K562 (cell line): ENCODE measurements around the gene ABLIM2. TPM values are rescaled to one million over a fixed set of nuclear protein-coding genes. Genes with fewer than 3 reads are reported as not detected.

ENCODE experiments used
- ATAC-seq: fragments of 200-7000 bp; cut with Tn5 transposase; 3 replicates; pipeline ENCODE4 v1.9.1; 2020; ENCODE audit warnings: moderate library complexity
- BruUV-seq: library from RNA; stranded (reverse); fragments of 400-500 nt; replicated peaks from 2 replicates; lab custom pipeline; 2021; lab: Mats Ljungman, UMichigan
- CTCF ChIA-PET: fragments of 300-600 bp; formaldehyde crosslinking; extraction: SDS; loops from one replicate; lab custom pipeline; 2021; ENCODE audit warnings: low intra/inter-chr PET ratio; lab: Yijun Ruan, JAX
- POLR2A ChIA-PET: fragments of 300-600, 350-650 bp; sonication (Branson Sonifier 250); formaldehyde crosslinking; extraction: SDS; loops from one replicate; lab custom pipeline; 2021; ENCODE audit warnings: antibody characterized with exemption, inconsistent platforms; lab: Yijun Ruan, JAX
- DNase-seq, 4 experiments: peaks; one replicate each; pipeline versions ENCODE4 v3.0.0 to v3.0.0-alpha.2; 2011 to 2018; ENCODE audit warnings: low spot score in 3 of 4, mixed read lengths in 3 of 4; ENCODE audit errors: extremely low read depth in 1 of 4
- FAIRE-seq: peaks from 2 replicates; lab custom pipeline; 2011; peaks lifted over from hg19 to GRCh38; lab: Jason Lieb, UNC
- H2AFZ ChIP-seq: 2 replicates; pipeline ENCODE4 v1.6.0; 2011; ENCODE audit warnings: low read depth, low read length, control low read depth, inconsistent platforms
- H3K27ac ChIP-seq: fragments of 200-600 bp; 3 replicates; pipeline ENCODE4 v1.8.0; 2011; ENCODE audit warnings: low read depth, mild to moderate bottlenecking, control low read depth, inconsistent platforms, low read length, moderate library complexity, mixed read lengths; ENCODE audit errors: extremely low read depth
- H3K27me3 ChIP-seq, 2 experiments: fragments of 300-600 bp in 1 of 2; 2 replicates in 1 of 2; 3 replicates in 1 of 2; pipeline versions ENCODE4 v1.6.0 to v1.8.0; 2011; ENCODE audit warnings: inconsistent platforms in 2 of 2, low read length in 2 of 2, mild to moderate bottlenecking in 1 of 2, mixed read lengths in 1 of 2, moderate library complexity in 1 of 2; ENCODE audit not compliant: control insufficient read depth in 2 of 2, insufficient read depth in 2 of 2
- H3K36me3 ChIP-seq: fragments of 300-600 bp; 3 replicates; pipeline ENCODE4 v1.8.0; 2011; ENCODE audit warnings: mild to moderate bottlenecking, low read length, inconsistent platforms; ENCODE audit not compliant: control insufficient read depth, insufficient read depth
- H3K4me1 ChIP-seq, 2 experiments: fragments of 200-600 bp in 1 of 2; replicated peaks in 1 of 2; 2 replicates in 1 of 2; 3 replicates in 1 of 2; pipeline versions ENCODE4 v1.5.1 to v1.8.0; 2011; ENCODE audit warnings: inconsistent platforms in 2 of 2, low read length in 2 of 2, mild to moderate bottlenecking in 1 of 2, mixed read lengths in 1 of 2, moderate library complexity in 1 of 2; ENCODE audit not compliant: control insufficient read depth in 2 of 2, insufficient read depth in 2 of 2
- H3K4me2 ChIP-seq: 2 replicates; pipeline ENCODE4 v1.6.1; 2011; ENCODE audit warnings: low read length, control low read depth, inconsistent platforms, mixed read lengths; ENCODE audit not compliant: insufficient read depth
- H3K4me3 ChIP-seq: fragments of 200-600 bp; sonication (generic), shearing (Covaris generic); 2 replicates; pipeline ENCODE4 v1.5.1; 2016; ENCODE audit warnings: control low read depth, inconsistent platforms
- H3K79me2 ChIP-seq: fragments of 200-600 bp; 3 replicates; pipeline ENCODE4 v1.8.0; 2011; ENCODE audit warnings: low read length, inconsistent platforms; ENCODE audit not compliant: control insufficient read depth, insufficient read depth
- H3K9ac ChIP-seq, 2 experiments: 2 replicates each; pipeline versions ENCODE4 v1.6.0 to v1.6.1; 2011; ENCODE audit warnings: low read depth in 2 of 2, low read length in 2 of 2, control low read depth in 1 of 2, inconsistent platforms in 1 of 2, mild to moderate bottlenecking in 1 of 2, mixed read lengths in 1 of 2; ENCODE audit not compliant: insufficient read depth in 1 of 2
- H3K9me1 ChIP-seq: one replicate; pipeline ENCODE4 v1.6.0; 2011; ENCODE audit warnings: inconsistent platforms, mild to moderate bottlenecking, low read length, moderate library complexity; ENCODE audit not compliant: control insufficient read depth, insufficient read depth
- H3K9me3 ChIP-seq: replicated peaks from 2 replicates; pipeline ENCODE4 v1.5.1; 2011; ENCODE audit warnings: low read depth, low read length, inconsistent platforms; ENCODE audit not compliant: control insufficient read depth, insufficient read depth
- H4K20me1 ChIP-seq: replicated peaks from 2 replicates; pipeline ENCODE4 v1.6.1; 2011; ENCODE audit warnings: low read length, inconsistent platforms, mixed read lengths; ENCODE audit not compliant: control insufficient read depth, insufficient read depth
- DNMT1 ChIP-seq: fragments of 450-650 bp; IDR thresholded peaks from 2 replicates; pipeline ENCODE4 v1.6.1; 2016; ENCODE audit warnings: antibody characterized with exemption, mild to moderate bottlenecking
- KAT8 ChIP-seq: fragments of 450-650 bp; IDR thresholded peaks from 2 replicates; pipeline ENCODE4 v1.6.1; 2016; ENCODE audit warnings: low read depth, mild to moderate bottlenecking
- KDM5B ChIP-seq: fragments of 200-600 bp; sonication (generic); IDR thresholded peaks from 2 replicates; pipeline ENCODE4 v1.6.1; 2012; ENCODE audit warnings: low read depth, mild to moderate bottlenecking, moderate library complexity, low read length, control low read depth, inconsistent platforms; ENCODE audit not compliant: insufficient replicate concordance
- MCM2 ChIP-seq: fragments of 450-650 bp; IDR thresholded peaks from 2 replicates; pipeline ENCODE4 v1.6.1; 2017; ENCODE audit warnings: low read depth, mild to moderate bottlenecking
- NCOA2 ChIP-seq, 2 experiments: fragments of 450-650 bp; IDR thresholded peaks; 2 replicates each; pipeline ENCODE4 v1.6.1; 2018; ENCODE audit warnings: mild to moderate bottlenecking in 2 of 2, moderate library complexity in 1 of 2; ENCODE audit not compliant: partially characterized antibody in 2 of 2
- NCOA6 ChIP-seq: fragments of 450-650 bp; IDR thresholded peaks from 2 replicates; pipeline ENCODE4 v1.6.1; 2017; ENCODE audit warnings: mild to moderate bottlenecking
- NR2C1 ChIP-seq, 2 experiments: fragments of 450-650 bp; IDR thresholded peaks; 2 replicates each; pipeline ENCODE4 v1.6.1; 2017; ENCODE audit warnings: mild to moderate bottlenecking in 2 of 2, antibody characterized with exemption in 1 of 2, inconsistent platforms in 1 of 2, missing compliant biosample characterization in 1 of 2, missing genetic modification characterization in 1 of 2
- PHTF2 ChIP-seq: fragments of 250-450 bp; sonication (Bioruptor Pico); IDR thresholded peaks from 2 replicates; pipeline ENCODE4 v1.5.0; 2021; ENCODE audit warnings: mild to moderate bottlenecking
- SRSF1 ChIP-seq: fragments of 200-400 bp; formaldehyde crosslinking; IDR thresholded peaks from 2 replicates; pipeline ENCODE4 v1.6.1; 2017; ENCODE audit warnings: mild to moderate bottlenecking, low read depth, low read length, moderate library complexity
- TAF9B ChIP-seq: fragments of 450-650 bp; IDR thresholded peaks from 2 replicates; pipeline ENCODE4 v1.6.1; 2018; ENCODE audit warnings: mild to moderate bottlenecking; ENCODE audit not compliant: partially characterized antibody
- UBTF ChIP-seq, 2 experiments: IDR thresholded peaks; 2 replicates each; pipeline ENCODE4 v1.6.1; 2012; ENCODE audit warnings: improper control_type of control experiment in 2 of 2, low read depth in 2 of 2, low read length in 2 of 2, borderline replicate concordance in 1 of 2
- ZNF277 ChIP-seq: fragments of 250-450 bp; sonication (Bioruptor Pico); IDR thresholded peaks from 2 replicates; pipeline ENCODE4 v1.8.0; 2022; ENCODE audit warnings: inconsistent platforms, mild to moderate bottlenecking, moderate library complexity, borderline replicate concordance
- ZNF76 ChIP-seq: fragments of 250-450 bp; sonication (Bioruptor Pico); IDR thresholded peaks from 2 replicates; pipeline ENCODE4 v1.4.0; 2020; ENCODE audit warnings: mild to moderate bottlenecking, moderate library complexity, borderline replicate concordance
- ZNF79 ChIP-seq: fragments of 250-450 bp; sonication (Bioruptor Pico); IDR thresholded peaks from 2 replicates; pipeline ENCODE4 v1.4.0; 2020; ENCODE audit warnings: low read depth, mild to moderate bottlenecking, moderate library complexity
- WGBS: fragments of 100-300 bp; shearing (Covaris generic); methylation state at CpG from one replicate; pipeline ENCODE4 v1.1.6; 2016; ENCODE audit warnings: low coverage, mixed read lengths; ENCODE audit not compliant: insufficient coverage; ENCODE audit errors: missing lambda C conversion rate; 5-methylcytosine and 5-hydroxymethylcytosine counted together
- in situ Hi-C: fragments of 300-500 bp; cut with MboI; formaldehyde crosslinking; loops from 4 replicates; pipeline ENCODE4 v1.15.0; 2018; ENCODE audit warnings: inconsistent platforms, mixed read lengths
- intact Hi-C: fragments of 100-400 bp; cut with micrococcal nuclease; formaldehyde crosslinking; loops from 2 replicates; pipeline ENCODE4 v1.14.2; 2022
- polyA plus RNA-seq, 8 experiments: library from polyadenylated mRNA; depleted of rRNA in 4 of 8; stranded (reverse) in 5 of 8; unstranded in 3 of 8; fragments of >200 nt; fragmentation: Nextera tagmentation in 2 of 8; fragmentation: Illumina TruSeq in 1 of 8; extraction: Ambion mirVana in 2 of 8; extraction: Trizol in 1 of 8; gene quantifications; 2 replicates each; pipeline versions ENCODE4 v1.2.1 to v1.2.3, GENCODE V29; 2011 to 2014; ENCODE audit warnings: inconsistent platforms in 1 of 8, missing spikeins in 1 of 8
- total RNA-seq, 7 experiments: library from RNA; depleted of rRNA in 6 of 7; stranded (reverse); fragments of >200 nt in 6 of 7; fragmentation: Illumina TruSeq in 2 of 7; extraction: Trizol in 2 of 7; gene quantifications; 2 replicates each; pipeline versions ENCODE4 v1.2.1 to v1.2.3, GENCODE V29; 2011 to 2021; ENCODE audit warnings: low replicate concordance in 1 of 7

The ABLIM2 gene
- total and polyA plus RNA-seq, 9 of the 15 experiments (the other 6 are each of a cell fraction or from before 2014, with no cell fraction given) = not detected

- FAIRE-seq (no peak), ATAC-seq (no peak), DNase-seq (no peak)
- BruUV-seq = no TSS peak
- ChIA-PET CTCF (no interaction called here), POLR2A (no interaction called here)
- no peaks in the 10 kb centered on the region for H3K79me2 ChIP-seq
- intact Hi-C loops = no loop called here
- in situ Hi-C loops = loop anchor here (10.0 kb wide), 1 partner anchor 241 kb away; no protein-coding TSS in a partner anchor
- H3K4me1 ChIP-seq = peaks cover 0 to 9% of the 10 kb centered on the region in 2 experiments; a peak in 2 of 5 replicates
- H3K27ac ChIP-seq = no peak overlapping the region
- peaks cover 17 to 57% of the 10 kb centered on the region in 2 experiments; a peak in 4 of 5 replicates for H3K27me3 ChIP-seq
- no peaks in the 10 kb centered on the region for H3K36me3 ChIP-seq
- H4K20me1 ChIP-seq = no peaks in the 10 kb centered on the region; the same call in 1 of the 2 replicates
- H3K9me3 ChIP-seq = peaks cover 6% of the 10 kb centered on the region
- no peak overlapping the region; a peak in 1 of 4 replicates for H3K9ac ChIP-seq
- H2AFZ ChIP-seq = no peak overlapping the region
- H3K4me3 ChIP-seq = no peak overlapping the region
- no peaks in the 10 kb centered on the region for H3K9me1 ChIP-seq
- H3K4me2 ChIP-seq = no peak overlapping the region
- 2% methylated on average over 19 of the region's 19 CpGs for WGBS
- TF ChIP-seq DNMT1 (no peak), TAF9B (no peak), UBTF (IDR thresholded peaks at IDR 0.05; ENCODE audit: borderline replicate concordance in 1 of 2, low read depth in 2 of 2, low read length in 2 of 2) (no peak), ZNF76 (CRISPR knock-in tag) (no peak), PHTF2 (CRISPR knock-in tag) (no peak), ZNF277 (CRISPR knock-in tag) (no peak), ZNF79 (CRISPR knock-in tag) (no peak), KDM5B (no peak), SRSF1 (no peak), NR2C1 (IDR thresholded peaks at IDR 0.05) (no peak), NR2C1 (tag; IDR thresholded peaks at IDR 0.05) (no peak), MCM2 (no peak), NCOA2 (IDR thresholded peaks at IDR 0.05; ENCODE audit: partially characterized antibody in 2 of 2) (no peak), NCOA6 (no peak), KAT8 (no peak)
Measured at GRCh38 chr4:8163436-8164193, 5.0 kb upstream of the ABLIM2 start.
